ENCODE measurements around the gene UPF3A. TPM values are rescaled to one million over a fixed set of nuclear protein-coding genes. Genes with fewer than 3 reads are reported as not detected.

The UPF3A gene
- total RNA-seq, 1 donor from 2014 or later, result 13.7 TPM

DNA sequence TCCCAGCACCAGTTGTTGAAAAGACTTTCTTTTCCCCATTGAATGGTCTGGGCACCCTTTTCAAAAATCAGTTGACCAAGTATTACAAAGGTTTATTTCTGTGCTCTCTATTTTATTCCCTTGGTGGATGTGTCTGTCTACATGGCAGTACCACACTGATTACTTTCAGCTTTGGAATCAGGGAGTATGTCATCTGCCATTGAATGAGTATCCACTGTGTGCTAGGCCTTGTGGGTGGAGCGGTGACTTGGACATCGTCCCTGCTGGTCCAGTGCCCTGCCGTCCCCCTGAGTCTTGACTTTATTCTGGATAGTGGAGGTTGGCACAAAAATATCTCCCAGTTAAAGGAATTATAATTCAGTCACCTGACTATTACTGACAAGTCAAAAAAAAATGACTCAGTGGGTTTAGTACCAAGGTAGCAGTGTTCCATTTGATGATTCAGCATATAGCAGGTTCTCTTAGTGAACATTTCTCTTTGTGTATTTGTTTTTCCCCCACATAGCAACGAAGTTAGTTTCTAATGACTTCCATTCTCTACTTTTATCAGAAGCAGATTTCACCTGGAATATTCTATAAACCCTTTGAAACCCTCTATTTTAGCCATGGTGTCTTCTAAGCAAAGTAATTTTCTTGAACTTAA lies 3.9 kb downstream of the UPF3A start:
- Histone ChIP-seq H3K36me3 (ENCODE audit: control insufficient read depth, insufficient read depth, low read length) (peaks cover 14% of the 10 kb centered on the region), H3K27me3 (ENCODE audit: control insufficient read depth, insufficient read depth, low read length) (no peaks in the 10 kb centered on the region), H3K4me3 (ENCODE audit: low read depth, low read length) (no peak overlapping the region)
- TF ChIP-seq, protein P1, sequence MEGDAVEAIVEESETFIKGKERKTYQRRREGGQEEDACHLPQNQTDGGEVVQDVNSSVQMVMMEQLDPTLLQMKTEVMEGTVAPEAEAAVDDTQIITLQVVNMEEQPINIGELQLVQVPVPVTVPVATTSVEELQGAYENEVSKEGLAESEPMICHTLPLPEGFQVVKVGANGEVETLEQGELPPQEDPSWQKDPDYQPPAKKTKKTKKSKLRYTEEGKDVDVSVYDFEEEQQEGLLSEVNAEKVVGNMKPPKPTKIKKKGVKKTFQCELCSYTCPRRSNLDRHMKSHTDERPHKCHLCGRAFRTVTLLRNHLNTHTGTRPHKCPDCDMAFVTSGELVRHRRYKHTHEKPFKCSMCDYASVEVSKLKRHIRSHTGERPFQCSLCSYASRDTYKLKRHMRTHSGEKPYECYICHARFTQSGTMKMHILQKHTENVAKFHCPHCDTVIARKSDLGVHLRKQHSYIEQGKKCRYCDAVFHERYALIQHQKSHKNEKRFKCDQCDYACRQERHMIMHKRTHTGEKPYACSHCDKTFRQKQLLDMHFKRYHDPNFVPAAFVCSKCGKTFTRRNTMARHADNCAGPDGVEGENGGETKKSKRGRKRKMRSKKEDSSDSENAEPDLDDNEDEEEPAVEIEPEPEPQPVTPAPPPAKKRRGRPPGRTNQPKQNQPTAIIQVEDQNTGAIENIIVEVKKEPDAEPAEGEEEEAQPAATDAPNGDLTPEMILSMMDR (IDR thresholded peaks at IDR 0.05; ENCODE audit: insufficient read depth, low read length, severe bottlenecking), result no peak
- FAIRE-seq, result no peak
- DNase-seq (ENCODE audit: low read depth), result peak; percentile 81

DNA sequence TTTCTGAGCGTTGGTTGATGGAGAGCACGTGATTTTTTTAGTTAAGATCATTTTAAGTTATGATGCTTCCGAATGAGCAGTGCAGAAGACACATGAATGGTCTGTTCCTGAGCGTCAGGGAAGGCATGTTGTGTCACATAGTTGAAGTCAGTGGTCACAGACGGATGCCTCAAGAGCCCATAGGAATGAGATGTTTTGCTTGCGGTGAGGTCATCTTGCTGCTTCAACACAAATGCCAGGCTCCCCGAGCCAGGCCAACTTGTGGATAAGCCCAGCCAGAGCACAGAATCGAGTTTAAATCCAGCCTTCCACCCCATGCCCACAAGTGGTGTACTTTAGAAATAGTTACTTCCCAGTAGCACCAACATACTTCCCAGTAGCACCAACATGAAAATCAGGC lies 5.4 kb downstream of the UPF3A start:
- TF ChIP-seq, protein P1 (IDR thresholded peaks at IDR 0.05; ENCODE audit: insufficient read depth, low read length, severe bottlenecking), result no peak
- DNase-seq (ENCODE audit: low read depth) (no peak), FAIRE-seq (peak; percentile 82)
- Histone ChIP-seq H3K36me3 (ENCODE audit: control insufficient read depth, insufficient read depth, low read length) (peaks cover 14% of the 10 kb centered on the region), H3K27me3 (ENCODE audit: control insufficient read depth, insufficient read depth, low read length) (no peaks in the 10 kb centered on the region), H3K4me3 (ENCODE audit: low read depth, low read length) (no peak overlapping the region)

DNA sequence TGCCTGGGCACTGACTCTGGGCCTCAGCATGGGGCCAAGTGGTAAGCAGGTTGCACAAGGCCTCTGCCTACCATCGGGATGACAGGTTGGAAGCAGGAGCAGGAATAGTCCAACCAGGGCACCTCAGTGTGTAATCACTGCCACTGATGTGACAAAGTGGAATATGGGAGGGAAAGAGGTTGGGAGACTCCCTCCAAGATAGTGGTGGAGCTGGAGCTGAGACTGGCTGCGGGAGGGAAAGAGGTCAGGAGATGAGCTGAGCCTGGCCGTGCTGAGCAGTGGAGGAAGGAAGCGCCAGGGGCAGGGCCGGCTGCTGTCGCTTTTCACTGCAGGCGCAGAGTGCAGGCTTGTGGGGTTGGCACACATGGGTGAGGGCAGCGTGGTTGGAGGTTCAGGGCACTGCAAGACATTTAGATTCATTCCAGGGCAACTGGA lies 6.8 kb downstream of the UPF3A start:
- TF ChIP-seq, protein P1 (IDR thresholded peaks at IDR 0.05; ENCODE audit: insufficient read depth, low read length, severe bottlenecking), result no peak
- no peak for DNase-seq (ENCODE audit: low read depth)
- Histone ChIP-seq H3K4me3 (ENCODE audit: low read depth, low read length) (no peak overlapping the region), H3K27me3 (ENCODE audit: control insufficient read depth, insufficient read depth, low read length) (no peaks in the 10 kb centered on the region), H3K36me3 (ENCODE audit: control insufficient read depth, insufficient read depth, low read length) (peaks cover 16% of the 10 kb centered on the region)
- FAIRE-seq, result no peak

DNA sequence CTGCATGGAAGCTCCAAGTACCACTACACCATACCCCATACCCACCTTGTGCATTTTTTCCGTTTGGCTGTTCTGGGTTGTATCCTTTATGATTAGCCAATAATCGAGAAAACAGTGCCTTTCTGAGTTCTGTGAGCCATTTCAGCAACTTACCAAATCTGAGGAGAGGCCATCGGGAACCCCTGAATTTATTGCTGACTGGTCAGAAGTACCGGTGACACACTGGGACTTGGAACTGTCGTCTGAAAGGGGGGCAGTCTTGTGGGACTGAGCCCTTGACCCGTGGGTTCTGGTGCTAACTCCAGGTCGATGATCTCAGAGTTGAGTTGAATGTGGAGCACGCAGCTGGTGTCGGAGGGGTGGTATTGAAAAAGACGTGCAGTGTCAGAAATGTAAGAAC lies 15.0 kb downstream of the UPF3A start:
- no peak for DNase-seq (ENCODE audit: low read depth)
- no peaks in the 10 kb centered on the region for H3K27me3 ChIP-seq (ENCODE audit: control insufficient read depth, insufficient read depth, low read length)
- TF ChIP-seq, protein P1 (IDR thresholded peaks at IDR 0.05; ENCODE audit: insufficient read depth, low read length, severe bottlenecking), result no peak
- H3K4me3 ChIP-seq (ENCODE audit: low read depth, low read length), result no peak overlapping the region
- peaks cover 13% of the 10 kb centered on the region for H3K36me3 ChIP-seq (ENCODE audit: control insufficient read depth, insufficient read depth, low read length)
- FAIRE-seq, result no peak

DNA sequence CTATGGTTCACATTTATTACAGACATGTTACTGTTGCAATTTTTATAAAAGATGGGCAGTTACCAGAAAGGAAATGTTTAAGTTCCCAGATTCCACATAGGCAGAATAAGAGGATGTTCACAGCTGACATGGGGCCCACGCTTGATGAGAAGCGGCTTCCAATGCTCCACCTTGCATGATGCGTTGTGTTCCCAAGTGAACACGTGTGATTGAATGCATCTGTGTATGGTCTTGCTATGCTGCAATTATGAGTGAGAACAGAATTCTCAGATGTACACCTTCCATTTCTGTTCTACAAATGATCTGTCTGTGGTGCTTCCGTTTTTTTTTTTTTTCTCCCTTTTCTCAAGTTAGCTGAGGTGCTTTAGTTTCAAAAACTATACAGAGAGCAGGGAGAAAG lies 15.5 kb downstream of the UPF3A start:
- Histone ChIP-seq H3K27me3 (ENCODE audit: control insufficient read depth, insufficient read depth, low read length) (no peaks in the 10 kb centered on the region), H3K4me3 (ENCODE audit: low read depth, low read length) (no peak overlapping the region), H3K36me3 (ENCODE audit: control insufficient read depth, insufficient read depth, low read length) (peaks cover 14% of the 10 kb centered on the region)
- no peak for FAIRE-seq
- no peak for DNase-seq (ENCODE audit: low read depth)
- TF ChIP-seq, protein P1 (IDR thresholded peaks at IDR 0.05; ENCODE audit: insufficient read depth, low read length, severe bottlenecking), result no peak

DNA sequence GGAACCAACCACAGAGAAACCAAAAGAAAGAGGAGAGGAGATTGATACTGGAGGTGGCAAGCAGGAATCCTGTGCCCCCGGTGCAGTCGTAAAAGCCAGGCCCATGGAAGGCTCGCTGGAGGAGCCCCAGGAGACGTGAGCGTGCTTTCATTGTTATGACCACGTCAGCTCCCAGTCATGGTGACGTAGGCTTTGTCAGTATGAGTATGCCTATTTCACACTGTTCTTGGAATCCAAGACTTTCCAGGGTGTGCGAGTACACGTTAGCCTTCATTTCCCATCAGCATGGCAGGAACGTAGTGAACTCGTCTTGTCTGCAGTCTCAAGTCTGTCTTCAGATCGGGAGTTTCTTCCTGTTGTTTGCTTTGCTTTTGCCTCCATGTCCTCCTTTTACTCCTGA lies 17.5 kb downstream of the UPF3A start:
- DNase-seq (ENCODE audit: low read depth) (no peak), FAIRE-seq (no peak)
- TF ChIP-seq, protein P1 (IDR thresholded peaks at IDR 0.05; ENCODE audit: insufficient read depth, low read length, severe bottlenecking), result no peak
- Histone ChIP-seq H3K27me3 (ENCODE audit: control insufficient read depth, insufficient read depth, low read length) (no peaks in the 10 kb centered on the region), H3K36me3 (ENCODE audit: control insufficient read depth, insufficient read depth, low read length) (peaks cover 20% of the 10 kb centered on the region), H3K4me3 (ENCODE audit: low read depth, low read length) (no peak overlapping the region)
